GM18858 (cell line): ENCODE results near the gene RIMBP2.

ENCODE experiments used
- ATAC-seq: cut with Tn5 transposase; IDR thresholded peaks from one replicate; pipeline ENCODE4 v1.9.1; 2021; ENCODE audit not compliant: unreplicated experiment

The RIMBP2 gene

DNA sequence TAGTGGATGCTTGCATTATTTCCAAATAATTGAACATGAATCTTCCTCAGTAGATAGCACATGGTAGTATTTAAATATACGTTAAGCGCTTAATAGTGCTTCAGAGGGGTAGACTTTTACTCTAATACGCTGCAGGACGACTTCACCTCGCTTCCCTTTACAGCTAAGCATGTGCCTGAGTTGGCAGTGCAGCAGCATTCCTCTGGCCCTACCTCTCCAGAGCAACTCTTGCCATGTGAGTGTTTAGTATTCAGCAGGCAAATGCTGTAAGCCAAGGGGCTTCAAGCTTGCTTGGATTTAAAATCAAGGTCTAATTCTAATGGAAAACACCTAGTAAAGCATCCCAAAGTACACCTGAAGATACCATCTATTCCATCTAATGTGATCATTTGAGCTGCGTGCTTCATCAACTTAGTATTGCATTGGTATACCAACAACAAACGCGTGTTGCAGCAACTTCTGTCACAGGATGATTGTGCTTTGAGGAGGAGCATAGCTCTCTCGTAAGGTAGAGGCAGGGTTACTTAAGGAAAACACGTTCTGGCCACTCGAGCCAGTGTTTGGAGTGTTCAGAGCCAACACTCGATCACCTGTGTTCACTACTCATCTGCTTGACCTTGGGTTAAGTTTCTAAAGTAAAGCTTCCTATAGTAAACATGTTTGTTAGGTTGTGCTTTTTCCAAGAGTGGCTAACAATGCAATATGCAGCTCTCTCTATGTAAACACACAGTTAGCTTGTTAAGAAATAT is 317.8 kb downstream of the RIMBP2 start:
- no peak for ATAC-seq

DNA sequence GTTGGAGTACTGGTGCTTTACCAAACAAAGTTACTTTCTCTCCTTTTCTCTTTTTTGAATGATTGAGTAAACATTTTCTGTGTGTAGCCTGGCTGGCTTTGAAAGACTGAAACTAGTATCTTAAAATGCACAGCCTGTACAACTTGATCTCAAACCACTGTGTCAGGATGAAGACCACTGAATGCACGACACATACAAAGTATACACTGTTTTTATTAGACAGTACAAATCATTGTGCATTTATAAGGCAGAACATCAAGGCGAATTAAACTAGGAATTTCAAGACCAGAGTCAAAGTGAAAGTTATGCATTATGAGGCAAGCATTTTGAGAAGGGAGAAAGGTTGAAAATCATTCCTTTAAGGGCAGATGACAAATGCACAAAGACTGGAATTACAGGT is 319.4 kb downstream of the RIMBP2 start:
- ATAC-seq, result no peak

DNA sequence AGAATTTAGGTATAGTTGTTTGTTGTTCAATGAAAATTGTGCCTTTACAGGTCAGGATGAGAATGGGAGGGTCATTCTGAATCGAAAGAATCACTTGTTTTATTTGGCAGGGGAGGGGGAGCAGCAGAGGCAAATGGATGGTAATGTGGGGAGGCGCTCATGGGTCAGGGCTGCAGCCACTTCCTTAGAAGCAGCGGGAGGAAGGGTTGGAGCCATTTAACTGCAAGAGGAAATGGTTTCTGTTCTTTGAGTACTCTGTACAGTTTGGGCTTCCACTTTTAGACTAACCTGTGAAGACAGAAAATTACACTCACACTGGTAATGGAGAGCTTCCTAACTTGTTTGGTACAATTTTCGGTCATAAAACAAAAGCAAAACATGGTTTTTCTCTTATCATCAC is 321.2 kb downstream of the RIMBP2 start:
- no peak for ATAC-seq

DNA sequence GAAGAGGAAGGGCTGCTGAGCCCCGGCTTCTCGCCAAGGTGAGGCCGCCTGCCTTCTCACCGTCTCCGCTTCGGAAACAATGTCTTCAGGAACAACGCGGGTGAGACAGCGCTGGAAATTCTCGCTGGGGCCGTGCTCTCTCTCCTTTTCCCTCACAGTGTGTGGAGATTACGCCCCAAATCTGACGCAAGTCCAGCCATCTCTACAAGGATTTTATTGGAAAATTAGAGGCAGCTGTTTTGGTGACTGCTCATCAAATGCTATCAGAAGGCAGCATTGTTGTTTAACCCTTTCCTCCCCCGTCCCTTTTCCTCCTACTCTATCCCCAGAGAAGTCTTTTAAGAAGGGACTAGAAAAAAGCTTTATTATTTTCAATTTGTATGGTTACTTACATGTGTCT is 324.9 kb downstream of the RIMBP2 start:
- no peak for ATAC-seq

DNA sequence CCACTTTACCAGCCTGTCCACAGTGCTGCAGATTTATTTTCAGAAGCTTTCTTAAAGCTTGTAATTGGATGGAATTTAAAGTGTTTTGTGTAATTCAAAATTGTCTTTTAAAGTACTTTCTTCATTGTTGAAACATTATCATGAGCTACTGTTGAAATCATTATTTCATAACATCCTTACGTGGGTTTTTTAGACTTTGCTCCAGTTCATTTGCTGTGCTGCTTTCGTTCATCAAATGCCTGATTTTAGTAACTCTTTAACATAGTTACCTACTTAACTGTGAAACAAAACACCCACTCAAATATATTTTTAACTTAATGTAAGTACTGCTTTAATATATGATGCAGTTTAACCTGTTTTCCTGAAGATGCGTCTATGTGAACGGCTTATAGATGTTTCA is 330.9 kb downstream of the RIMBP2 start:
- ATAC-seq, result no peak

DNA sequence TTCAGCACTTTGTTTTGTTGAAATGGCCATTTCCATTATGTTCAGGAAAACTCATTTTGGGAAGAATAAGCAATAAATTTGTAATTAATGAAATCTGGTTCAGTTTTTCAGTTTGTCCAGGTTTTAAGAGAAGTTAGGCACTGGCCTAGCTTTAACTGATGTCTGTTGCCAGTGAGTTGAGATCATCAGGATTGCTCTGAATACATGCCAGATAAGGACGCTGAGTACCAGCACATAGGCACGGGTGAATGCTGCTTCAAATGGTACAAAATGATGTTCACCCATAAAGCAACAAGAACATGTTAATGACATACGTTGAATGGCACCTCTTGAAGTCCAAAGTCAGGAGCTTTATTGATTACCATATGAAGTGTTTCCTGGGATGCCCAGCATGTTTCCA is 331.9 kb downstream of the RIMBP2 start:
- ATAC-seq, result no peak

DNA sequence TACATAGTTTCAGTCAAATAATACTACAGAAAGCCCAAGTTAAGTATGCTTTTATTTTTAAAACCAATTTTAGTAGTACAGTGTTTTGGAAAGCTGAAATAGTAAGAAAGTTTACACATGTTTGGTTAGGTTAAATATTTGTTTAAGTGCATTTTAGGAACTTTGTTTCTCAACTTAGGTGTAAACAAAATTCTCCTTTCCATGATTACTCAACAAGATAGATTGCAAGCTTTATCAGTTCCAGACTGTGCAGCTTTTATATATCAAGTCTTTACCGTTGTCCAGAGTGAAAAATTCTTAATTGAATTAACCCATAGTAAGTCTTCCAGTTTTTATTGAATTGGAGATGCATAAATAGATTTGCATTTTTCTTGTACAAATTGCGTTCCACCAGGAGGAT is 333.3 kb downstream of the RIMBP2 start:
- no peak for ATAC-seq

DNA sequence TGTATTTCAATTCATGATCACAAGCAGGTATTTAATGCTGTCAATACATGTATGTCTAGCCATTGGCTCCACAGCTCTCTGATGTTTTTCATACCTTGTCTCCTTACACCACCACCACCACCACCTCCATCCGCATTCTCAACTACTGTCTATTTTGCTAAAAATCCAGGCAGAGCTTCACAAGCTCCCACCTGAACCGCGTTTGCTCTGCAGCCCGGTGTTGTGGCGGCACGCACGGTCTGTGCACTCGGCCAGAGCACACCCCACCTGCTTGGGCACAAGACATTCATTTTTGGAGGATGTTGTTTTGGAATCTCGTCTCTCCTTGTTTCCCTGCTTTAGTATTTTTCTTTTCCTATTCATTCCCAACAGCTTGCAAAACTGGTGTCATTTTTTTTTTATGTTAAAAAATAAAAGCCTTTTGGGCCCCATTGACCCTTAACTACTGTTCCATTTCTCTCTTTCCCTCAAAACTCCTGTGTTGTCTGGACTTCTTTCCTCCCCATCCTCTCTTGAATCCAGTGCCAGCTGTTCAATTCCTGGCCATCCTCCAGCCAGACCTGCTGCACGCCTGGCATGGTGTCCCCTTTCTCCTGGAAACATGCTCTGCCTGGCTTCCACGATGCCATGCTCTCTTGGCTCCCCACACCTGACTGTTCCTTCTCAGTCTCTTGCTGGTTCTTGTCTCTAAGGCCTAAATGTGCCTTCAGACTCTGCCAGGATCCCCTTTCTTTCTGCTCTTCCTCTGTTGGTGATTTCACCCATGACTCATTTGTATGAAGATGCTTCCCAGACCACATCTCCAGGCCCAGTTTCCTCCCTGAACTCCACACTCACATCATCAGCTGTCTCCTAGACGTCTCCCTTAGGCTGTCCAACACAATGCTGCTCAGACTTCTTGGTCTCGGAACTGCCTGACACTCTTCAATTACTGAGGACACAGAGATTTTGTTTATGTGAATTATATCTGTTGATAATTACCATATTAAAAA is 340.5 kb downstream of the RIMBP2 start:
- no peak for ATAC-seq

DNA sequence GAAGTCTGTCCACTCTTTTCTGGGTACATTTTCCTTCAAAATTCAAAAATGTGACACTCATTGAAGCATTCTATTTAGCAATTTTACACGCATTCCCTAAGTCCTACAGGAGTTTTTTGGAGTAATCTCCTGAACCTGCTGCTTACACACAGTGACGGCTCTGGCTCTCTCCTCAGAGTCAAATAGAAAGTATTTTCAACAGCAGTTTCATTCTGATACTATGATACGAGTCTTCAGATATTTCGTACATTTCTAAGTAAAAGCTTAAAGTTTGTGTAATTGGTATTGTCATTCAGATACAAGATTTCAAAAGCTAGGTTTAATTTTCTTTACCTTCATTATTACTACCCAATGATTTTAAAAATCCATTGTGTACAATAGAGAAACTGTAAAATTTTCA is 342.0 kb downstream of the RIMBP2 start:
- ATAC-seq, result no peak

DNA sequence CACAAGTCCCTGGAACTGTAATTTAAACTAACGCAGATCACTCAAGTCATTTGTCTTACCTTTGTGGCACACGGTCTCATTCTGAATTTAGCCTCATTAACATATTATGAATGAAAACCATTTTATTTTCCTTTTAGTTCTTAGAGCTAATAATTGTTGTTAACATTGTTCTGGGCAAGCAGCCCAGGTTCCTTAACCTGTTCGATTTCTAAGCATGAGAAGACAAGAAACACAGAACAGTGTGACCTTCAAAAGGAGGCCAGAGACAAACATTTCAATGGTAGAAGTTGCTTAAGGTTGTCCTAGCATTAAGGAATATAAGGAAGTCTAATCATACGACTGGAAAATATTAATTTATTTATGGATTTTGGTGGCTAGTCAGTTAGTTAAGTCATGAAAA is 343.2 kb downstream of the RIMBP2 start:
- no peak for ATAC-seq

DNA sequence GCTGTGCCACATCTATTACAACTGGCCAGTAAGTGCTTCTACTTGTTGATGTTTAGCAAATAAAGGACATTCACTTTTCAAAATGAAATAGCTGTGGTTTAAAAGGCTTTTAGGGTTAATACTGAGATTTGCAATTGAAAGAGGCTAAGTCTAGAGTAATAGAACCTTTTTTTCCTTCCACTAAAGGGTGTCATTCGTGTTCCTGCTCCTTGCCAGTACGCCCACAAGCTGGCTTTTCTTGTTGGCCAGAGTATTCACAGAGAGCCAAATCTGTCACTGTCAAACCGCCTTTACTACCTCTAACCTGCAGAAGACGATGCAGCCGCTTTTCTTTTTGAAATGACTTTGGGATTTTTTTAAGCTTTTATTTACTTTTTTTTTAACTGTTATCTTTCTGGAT is 344.8 kb downstream of the RIMBP2 start:
- ATAC-seq, result no peak

DNA sequence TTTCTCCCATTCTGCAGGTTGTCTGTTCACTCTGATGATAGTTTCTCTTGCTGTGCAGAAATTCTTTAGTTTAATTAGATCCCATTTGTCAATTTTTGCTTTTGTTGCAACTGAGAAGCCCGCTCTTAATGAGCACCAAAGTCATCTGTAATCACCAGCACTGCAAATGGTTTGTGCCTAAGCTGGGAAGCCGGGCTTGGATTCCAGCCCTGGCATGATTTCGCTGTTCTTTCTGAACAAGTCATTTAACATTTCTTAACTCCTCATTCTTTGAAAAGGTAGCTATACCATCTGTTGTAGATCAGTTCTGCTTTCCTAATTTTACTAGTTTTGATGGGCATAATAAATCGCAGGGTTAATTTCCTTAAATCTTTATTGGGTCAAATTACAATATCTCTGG is 346.3 kb downstream of the RIMBP2 start:
- ATAC-seq, result no peak

DNA sequence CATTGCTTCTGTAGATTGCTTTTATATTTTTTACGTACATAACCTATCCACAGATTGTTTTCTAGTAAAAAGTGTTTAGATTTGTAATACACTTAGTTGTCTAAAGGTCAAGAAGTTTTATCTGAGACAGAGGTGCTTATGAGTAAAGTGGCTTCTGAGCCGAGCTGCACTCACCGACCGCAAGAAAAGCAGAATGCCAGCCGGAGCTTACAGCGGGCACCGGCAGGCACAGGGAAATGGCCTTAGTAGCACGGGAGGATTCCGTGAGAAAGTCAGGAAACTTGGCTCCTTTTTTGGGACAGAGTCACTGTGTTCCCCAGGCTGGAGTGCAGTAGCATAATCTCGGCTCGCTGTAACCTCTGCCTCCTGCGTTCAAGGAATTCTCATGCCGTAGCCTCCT is 348.6 kb downstream of the RIMBP2 start:
- ATAC-seq, result no peak

DNA sequence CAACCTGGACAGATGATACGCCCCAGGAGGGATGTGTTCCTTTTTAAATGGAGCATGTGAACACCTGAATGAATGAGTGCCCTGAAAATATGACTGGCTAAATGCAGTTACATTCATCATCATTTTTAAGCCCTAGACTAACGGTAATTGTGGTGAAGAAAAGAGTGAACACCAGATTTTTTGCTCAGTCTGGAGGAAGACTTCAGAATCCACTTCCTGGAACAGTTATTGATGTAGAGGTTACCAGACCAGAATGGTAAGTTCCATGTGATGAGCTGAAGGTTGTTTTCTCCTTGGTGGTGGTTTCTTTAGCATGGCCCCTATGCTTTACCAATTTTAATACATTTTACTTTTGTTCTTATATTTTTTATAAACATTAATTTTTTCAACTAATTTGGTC is 349.1 kb downstream of the RIMBP2 start:
- no peak for ATAC-seq

DNA sequence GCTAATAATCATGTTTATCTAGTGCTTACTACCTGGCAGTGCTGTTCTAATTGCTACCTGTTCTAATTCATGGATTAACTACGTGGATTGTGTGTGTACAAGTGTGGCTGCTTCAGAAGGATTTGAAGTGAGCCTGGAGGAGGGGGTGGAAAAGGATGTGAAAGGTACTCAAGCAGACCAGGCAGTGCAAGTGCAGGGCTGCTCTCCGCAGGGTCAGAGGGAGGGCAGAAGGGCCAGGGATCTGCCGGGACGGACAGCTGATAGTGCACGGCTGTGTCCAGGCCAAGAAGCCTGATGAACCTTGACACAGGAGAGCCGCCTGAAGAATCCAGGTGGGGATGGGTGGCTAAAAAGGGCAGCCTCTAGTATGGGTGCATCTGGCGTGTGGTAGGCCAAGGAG is 349.9 kb downstream of the RIMBP2 start:
- no peak for ATAC-seq

DNA sequence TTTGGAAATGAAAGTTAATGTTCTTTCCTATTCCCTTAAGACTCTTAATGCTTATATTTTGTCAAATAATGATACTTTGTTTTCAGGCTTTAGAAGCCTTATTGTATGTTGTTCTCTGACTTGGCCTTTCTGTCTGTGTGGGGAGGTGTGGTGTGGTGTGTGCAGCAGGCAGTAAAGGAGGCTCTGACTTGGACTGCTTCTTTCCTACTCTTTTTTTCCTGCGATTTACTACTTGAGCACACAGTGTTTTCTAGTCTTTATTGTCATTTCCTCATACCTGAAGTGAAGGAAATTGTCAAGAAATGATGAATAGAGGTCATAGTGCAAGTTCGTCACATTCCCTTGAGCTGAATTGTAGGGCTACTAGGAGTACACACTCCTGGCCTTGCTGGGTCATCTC is 351.5 kb downstream of the RIMBP2 start:
- ATAC-seq, result no peak

DNA sequence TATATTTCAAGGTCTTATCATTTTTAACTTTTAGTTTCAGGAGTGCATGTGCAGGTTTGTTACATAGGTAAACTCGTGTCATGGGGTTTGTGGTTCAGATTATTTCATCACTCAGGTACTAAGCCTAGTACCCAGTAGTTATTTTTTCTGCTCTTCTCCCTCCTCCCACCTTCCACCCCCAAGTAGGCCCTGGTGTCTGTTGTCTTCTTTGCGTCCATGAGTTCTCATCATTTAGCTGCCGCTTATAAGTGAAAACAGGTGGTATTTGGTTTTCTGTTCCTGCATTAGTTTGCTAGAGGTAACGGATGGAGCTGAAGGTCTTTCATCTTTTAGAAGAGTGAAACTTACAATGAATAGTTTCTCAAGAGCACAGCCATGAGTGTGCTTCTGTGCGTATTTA is 354.0 kb downstream of the RIMBP2 start:
- no peak for ATAC-seq

DNA sequence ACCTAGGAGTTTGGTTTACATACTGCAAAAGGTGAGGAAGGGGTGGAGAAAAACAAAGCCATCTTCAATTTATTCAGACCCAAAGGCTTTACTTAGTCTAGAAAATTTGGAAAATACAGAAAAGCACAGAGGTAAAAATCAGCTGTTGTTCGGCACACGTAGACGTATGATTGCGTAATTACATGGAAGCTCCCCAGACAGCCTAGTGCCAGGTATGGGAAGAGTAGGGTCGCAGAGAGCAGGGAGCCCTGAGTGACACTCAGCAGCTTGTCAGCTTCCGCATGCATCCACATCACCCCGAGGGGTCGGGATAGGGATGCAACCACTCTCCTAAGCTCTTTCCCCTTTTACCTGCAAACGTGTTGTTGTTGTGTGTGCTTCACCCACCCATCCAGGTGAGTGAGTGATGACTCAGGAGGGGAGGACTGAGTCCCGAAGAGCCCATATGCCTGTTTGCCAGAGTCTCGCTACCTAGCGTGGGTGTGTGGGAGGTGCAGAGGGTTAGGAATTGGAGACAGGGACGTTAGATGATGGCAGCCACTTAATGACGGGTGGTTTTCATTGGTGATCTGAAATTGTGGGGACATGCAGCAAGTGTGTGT is 358.3 kb downstream of the RIMBP2 start:
- no peak for ATAC-seq

DNA sequence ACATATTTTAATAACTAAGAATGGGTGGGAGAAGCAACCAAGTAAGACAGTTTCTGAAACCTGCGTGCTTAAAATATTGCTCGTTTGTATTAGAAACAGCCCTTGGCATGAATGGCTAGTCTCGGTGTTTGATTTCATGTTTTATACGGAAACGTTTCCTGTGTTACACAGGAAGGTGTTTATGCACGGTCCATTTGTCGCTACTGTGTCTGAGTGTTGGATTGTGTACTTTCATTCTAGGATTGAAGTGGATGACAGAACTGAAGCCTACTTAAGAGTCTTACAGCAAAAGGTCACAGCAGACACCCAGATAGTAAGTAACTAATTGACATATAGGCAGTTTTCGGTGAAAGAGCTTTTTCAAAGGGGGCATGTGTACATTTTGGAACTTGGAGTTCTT is 358.9 kb downstream of the RIMBP2 start:
- ATAC-seq, result no peak

DNA sequence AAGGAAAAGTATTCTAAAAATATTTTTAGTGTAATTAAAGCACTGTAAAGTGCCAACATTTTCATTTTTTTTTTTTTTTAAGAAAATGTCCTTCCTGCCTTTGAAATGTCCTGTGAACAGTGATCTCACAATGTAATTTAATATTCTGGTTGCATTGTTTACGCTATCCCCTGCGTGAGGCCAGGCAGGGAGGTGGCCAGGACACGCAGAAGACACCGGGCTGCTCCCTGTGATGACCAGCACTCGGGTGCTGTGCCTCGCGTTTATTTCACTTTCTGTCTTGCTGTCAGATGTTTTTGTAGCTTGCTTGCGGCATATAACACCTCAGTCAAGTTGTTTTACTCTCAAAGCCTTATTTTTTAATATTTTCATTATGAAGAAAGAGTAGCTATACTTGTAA is 359.9 kb downstream of the RIMBP2 start:
- ATAC-seq, result no peak

DNA sequence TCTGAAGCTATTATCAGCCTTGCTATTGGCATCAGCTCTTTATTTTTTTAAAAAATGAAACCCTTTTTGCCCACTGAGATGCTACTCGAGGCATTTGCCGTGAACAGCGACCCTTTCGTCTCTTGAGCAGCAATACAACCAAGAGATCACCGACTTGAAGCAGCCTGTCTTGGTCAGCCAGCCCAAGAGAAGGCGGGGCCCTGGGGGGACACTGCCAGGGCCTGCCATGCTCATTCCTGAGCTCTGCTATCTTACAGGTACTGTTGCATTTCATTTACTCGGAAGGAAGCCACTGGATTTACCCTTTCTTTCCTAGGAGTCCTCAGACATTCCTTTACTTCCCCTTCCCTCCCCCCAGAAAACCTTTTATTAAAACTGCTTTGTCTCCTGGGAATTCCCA is 361.7 kb downstream of the RIMBP2 start:
- ATAC-seq, result no peak

DNA sequence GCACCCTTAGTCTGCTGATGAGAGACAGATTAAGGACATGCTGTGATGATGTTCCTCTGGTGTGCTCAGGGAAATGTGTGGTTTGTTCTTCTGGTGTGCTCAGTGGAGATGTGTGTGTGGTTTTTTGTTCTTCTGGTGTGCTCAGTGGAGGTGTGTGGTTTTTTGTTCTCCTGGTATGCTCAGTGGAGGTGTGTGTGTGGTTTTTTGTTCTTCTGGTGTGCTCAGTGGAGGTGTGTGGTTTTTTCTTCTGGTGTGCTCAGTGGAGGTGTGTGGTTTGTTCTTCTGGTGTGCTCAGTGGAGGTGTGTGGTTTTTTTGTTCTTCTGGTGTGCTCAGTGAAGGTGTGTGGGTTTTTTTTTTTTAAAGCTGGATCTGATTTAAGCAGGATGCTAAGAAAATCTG is 363.0 kb downstream of the RIMBP2 start:
- ATAC-seq, result no peak
